Peyer's patch (tissue), 4 donors: Measurements from ENCODE around the gene PPFIBP2.

ENCODE experiments used
- CTCF ChIP-seq, 6 experiments: fragments of 450-650 bp in 4 of 6; fragments of 200-600 bp in 2 of 6; sonication (generic) in 1 of 6; IDR thresholded peaks; one replicate each; pipeline ENCODE4 v1.5.1; 2017 to 2019; ENCODE audit warnings: antibody characterized with exemption in 6 of 6, mild to moderate bottlenecking in 3 of 6, moderate library complexity in 1 of 6
- POLR2A ChIP-seq, 2 donors: fragments of 450-650 bp; IDR thresholded peaks; one replicate each; pipeline ENCODE4 v1.5.1; 2017; ENCODE audit warnings: antibody characterized with exemption in 2 of 2, mild to moderate bottlenecking in 2 of 2, moderate library complexity in 2 of 2

GRCh38 chr11:7694235-7694634 is 180.4 kb downstream of the PPFIBP2 start:
- no peak for TF ChIP-seq POLR2A (IDR thresholded peaks at IDR 0.05)
- TF ChIP-seq CTCF (IDR thresholded peaks at IDR 0.05) = no peak
